Prostate gland (tissue), 2 donors: ENCODE results near the gene BMERB1. TPM values are rescaled to one million over a fixed set of nuclear protein-coding genes. Genes with fewer than 3 reads are reported as not detected.
A peak's percentile ranks its signal among the peaks of the same experiment; 100 is the strongest.

Experiments
- DNase-seq: peaks from one replicate; pipeline ENCODE4 v3.0.0-alpha.2; 2019; ENCODE audit warnings: low spot score
- H3K27ac ChIP-seq, 2 donors: fragments of 200-600 bp; sonication (generic); 2 replicates each; pipeline ENCODE4 v1.5.1; 2017 to 2019
- H3K27me3 ChIP-seq: fragments of 200-600 bp; sonication (generic); replicated peaks from 2 replicates; pipeline ENCODE4 v1.5.1; 2019; ENCODE audit not compliant: insufficient read depth
- H3K36me3 ChIP-seq, 2 donors: fragments of 200-600 bp; sonication (generic); 1 replicate in 1 of 2; 2 replicates in 1 of 2; pipeline versions ENCODE4 v1.5.1 to v1.8.1; 2017 to 2019
- H3K4me1 ChIP-seq: fragments of 200-600 bp; sonication (generic); replicated peaks from 2 replicates; pipeline ENCODE4 v1.5.1; 2019
- H3K4me3 ChIP-seq, 2 donors: fragments of 200-600 bp; sonication (generic); 2 replicates each; pipeline ENCODE4 v1.5.1; 2017 to 2019
- H3K9me3 ChIP-seq: fragments of 200-600 bp; sonication (generic); 2 replicates; pipeline ENCODE4 v1.5.1; 2017
- POLR2A ChIP-seq: fragments of 450-650 bp; IDR thresholded peaks from one replicate; pipeline ENCODE4 v1.6.1; 2016; ENCODE audit warnings: antibody characterized with exemption, mild to moderate bottlenecking
- POLR2AphosphoS5 ChIP-seq: sonication (generic); formaldehyde crosslinking; IDR thresholded peaks from one replicate; pipeline ENCODE4 v1.6.1; 2017; ENCODE audit warnings: antibody characterized with exemption
- WGBS: methylation state at CpG from one replicate; pipeline ENCODE4 v1.1.5; 2018; 5-methylcytosine and 5-hydroxymethylcytosine counted together
- intact Hi-C: fragments of 100-400 bp; cut with DNase I; formaldehyde crosslinking; loops from one replicate; pipeline ENCODE4 v1.14.2; 2022
- total RNA-seq, 2 donors: library from RNA; depleted of rRNA; stranded (reverse); fragments of >200 nt; gene quantifications; one replicate each; pipeline ENCODE4 v1.1.0, GENCODE V29; 2016
- TF ChIP-seq, protein P1 (sequence below), 4 experiments: fragments of 200-600 bp in 2 of 4; fragments of 450-650 bp in 2 of 4; sonication (generic) in 2 of 4; IDR thresholded peaks; 1 replicate in 3 of 4; 2 replicates in 1 of 4; pipeline ENCODE4 v1.5.1; 2016 to 2019; ENCODE audit warnings: antibody characterized with exemption in 4 of 4, mild to moderate bottlenecking in 2 of 4, moderate library complexity in 2 of 4

Gene BMERB1
- total RNA-seq, 2 donors from 2014 or later: 49.1 to 51.1 TPM

DNA sequence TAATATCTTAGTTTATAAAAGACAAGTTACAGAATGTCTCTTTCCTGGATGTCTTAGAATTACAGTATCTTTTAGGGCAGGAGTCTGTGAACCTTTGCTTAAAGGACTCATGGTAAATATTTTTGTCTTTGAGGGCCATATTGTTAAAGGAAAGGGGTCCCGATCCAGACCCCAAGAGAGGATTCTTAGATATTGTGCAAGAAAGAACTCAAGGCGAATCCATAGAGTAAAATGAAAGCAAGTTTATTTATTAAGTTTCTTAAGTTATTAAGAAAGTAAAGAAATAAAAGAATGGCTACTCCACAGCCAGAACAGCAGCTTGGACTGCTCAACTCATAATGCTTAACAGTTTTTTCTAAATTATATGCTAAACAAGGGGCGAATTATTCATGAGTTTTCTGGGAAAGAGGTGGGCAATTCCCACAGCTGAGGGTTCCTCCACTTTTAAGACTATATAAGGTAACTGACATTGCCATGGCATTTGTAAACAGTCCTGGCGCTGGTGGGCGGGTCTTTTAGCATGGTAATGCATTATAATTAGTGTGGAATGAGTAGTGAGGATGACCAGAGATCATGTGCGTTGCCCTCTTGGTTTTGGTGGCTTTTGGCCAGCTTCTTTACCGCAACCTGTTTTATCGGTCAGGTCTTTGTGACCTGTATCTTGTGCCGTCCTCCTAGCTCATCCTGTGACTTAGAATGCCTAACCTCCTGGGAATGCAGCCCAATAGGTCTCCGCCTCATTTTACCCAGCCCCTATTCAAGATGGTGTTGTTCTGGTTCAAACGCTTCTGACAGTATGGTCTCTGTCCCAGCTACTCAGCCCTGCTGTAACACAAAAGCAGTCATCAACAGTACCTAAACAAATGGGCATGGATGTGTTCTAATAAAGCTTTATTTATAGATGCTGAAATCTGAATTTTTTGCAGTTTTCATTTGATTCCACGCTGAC lies 53.2 kb downstream of the BMERB1 start:
- H3K4me1 ChIP-seq: no peaks in the 10 kb centered on the region
- intact Hi-C loops: no loop called here
- 86% methylated on average over 12 of the region's 12 CpGs for WGBS
- H3K27me3 ChIP-seq: no peaks in the 10 kb centered on the region
- no peaks in the 10 kb centered on the region for H3K36me3 ChIP-seq
- no peak overlapping the region for H3K4me3 ChIP-seq
- H3K9me3 ChIP-seq: no peaks in the 10 kb centered on the region
- no peak for DNase-seq
- H3K27ac ChIP-seq: no peak overlapping the region
- TF ChIP-seq POLR2AphosphoS5 (no peak), POLR2A (no peak)
- TF ChIP-seq, protein P1, sequence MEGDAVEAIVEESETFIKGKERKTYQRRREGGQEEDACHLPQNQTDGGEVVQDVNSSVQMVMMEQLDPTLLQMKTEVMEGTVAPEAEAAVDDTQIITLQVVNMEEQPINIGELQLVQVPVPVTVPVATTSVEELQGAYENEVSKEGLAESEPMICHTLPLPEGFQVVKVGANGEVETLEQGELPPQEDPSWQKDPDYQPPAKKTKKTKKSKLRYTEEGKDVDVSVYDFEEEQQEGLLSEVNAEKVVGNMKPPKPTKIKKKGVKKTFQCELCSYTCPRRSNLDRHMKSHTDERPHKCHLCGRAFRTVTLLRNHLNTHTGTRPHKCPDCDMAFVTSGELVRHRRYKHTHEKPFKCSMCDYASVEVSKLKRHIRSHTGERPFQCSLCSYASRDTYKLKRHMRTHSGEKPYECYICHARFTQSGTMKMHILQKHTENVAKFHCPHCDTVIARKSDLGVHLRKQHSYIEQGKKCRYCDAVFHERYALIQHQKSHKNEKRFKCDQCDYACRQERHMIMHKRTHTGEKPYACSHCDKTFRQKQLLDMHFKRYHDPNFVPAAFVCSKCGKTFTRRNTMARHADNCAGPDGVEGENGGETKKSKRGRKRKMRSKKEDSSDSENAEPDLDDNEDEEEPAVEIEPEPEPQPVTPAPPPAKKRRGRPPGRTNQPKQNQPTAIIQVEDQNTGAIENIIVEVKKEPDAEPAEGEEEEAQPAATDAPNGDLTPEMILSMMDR (IDR thresholded peaks at IDR 0.05): no peak

DNA sequence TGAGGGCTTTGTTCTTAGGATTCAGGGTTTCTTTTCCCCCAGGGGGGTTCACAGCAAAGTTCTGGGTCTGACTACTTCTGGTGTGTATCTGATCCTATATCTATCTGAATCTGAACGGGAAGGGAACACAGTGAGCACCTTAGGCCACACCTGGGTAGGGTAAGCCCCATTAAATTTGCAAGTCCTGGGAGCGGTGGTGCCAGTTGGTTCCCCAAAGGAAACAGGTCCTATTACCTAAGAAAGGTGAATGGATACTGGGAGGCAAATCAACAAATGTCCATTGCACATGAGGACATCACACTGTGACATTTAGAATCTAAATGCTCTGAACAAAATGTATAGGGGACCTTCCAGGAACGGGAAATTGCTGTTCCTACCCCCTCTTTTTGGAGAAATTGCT lies 54.6 kb downstream of the BMERB1 start:
- no peaks in the 10 kb centered on the region for H3K9me3 ChIP-seq
- WGBS: 83% methylated on average over 3 of the region's 3 CpGs
- H3K27ac ChIP-seq: peak overlapping the region in 1 of 2 donors; percentile 17
- no peak overlapping the region for H3K4me3 ChIP-seq
- intact Hi-C loops: no loop called here
- H3K4me1 ChIP-seq: no peaks in the 10 kb centered on the region
- H3K27me3 ChIP-seq: no peaks in the 10 kb centered on the region
- no peak for DNase-seq
- no peaks in the 10 kb centered on the region for H3K36me3 ChIP-seq
- TF ChIP-seq POLR2A (no peak), POLR2AphosphoS5 (no peak)
- TF ChIP-seq, protein P1 (IDR thresholded peaks at IDR 0.05): no peak

DNA sequence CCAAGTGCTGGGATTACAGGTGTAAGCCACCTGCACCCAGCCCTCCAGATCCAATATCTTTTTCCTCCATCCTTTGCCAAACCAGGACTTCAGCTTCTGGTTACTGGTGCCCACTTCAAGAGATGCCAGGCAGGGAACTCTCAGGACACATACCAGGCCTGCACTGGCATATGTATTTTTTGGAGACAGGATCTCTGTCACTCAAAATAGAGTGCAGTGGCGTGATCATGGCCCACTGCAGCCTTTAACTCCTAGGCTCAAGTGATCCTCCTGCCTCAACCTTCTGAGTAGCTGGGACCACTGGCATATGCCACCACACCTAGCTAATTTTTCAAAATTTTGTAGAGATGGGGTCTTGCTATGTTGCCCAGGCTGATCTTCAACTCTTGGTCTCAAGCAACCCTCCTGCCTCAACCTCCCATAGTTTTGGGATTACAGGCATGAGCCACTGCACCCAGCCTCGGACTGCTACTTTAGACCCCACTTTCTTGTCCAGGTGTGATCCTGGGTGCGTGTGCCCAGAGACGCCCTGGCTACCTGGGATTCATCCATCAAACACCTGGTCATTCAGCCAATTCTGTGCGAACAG lies 55.8 kb downstream of the BMERB1 start:
- Histone ChIP-seq H3K27ac (peak overlapping the region; percentile 27 to 37), H3K4me1 (no peaks in the 10 kb centered on the region), H3K4me3 (no peak overlapping the region), H3K36me3 (no peaks in the 10 kb centered on the region), H3K27me3 (no peaks in the 10 kb centered on the region), H3K9me3 (no peaks in the 10 kb centered on the region)
- DNase-seq: no peak
- WGBS: 97% methylated on average over 5 of the region's 5 CpGs
- TF ChIP-seq POLR2A (no peak), POLR2AphosphoS5 (no peak)
- TF ChIP-seq, protein P1 (IDR thresholded peaks at IDR 0.05): no peak
- intact Hi-C loops: no loop called here

DNA sequence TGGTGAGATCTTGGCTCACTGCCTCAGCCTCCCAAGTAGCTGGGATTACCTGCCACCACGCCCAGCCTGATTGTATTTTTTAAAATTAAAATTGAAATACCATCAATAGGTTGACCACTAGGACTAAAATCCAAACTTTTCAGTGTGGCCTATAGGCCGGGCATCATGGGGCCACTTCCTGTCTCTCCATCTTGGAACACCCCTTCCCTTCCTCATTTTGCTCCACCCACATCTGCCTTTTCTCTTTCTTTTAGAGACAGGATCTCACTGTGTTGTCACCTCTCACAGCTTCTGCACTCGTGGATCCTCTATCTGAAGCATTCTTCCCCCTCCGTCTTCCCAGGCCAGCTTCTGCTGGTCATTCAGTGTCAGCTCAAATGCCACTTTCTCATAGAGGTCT lies 57.0 kb downstream of the BMERB1 start:
- Histone ChIP-seq H3K27me3 (no peaks in the 10 kb centered on the region), H3K4me1 (no peaks in the 10 kb centered on the region), H3K27ac (no peak overlapping the region), H3K4me3 (no peak overlapping the region), H3K9me3 (no peaks in the 10 kb centered on the region), H3K36me3 (no peaks in the 10 kb centered on the region)
- TF ChIP-seq, protein P1 (IDR thresholded peaks at IDR 0.05): no peak
- no peak for DNase-seq
- WGBS: 90% methylated on average over 4 of the region's 4 CpGs
- intact Hi-C loops: no loop called here
